GM18861 (cell line): ENCODE data around the gene SERTAD3.
"Not testable (repeated sequence)": the region's sequence is repeated elsewhere in the genome, so short reads cannot be mapped to it uniquely, and the experiment has no call there.

Experiments used
- ATAC-seq: cut with Tn5 transposase; IDR thresholded peaks from one replicate; pipeline ENCODE4 v1.9.1; 2021; ENCODE audit not compliant: unreplicated experiment

SERTAD3 gene

DNA sequence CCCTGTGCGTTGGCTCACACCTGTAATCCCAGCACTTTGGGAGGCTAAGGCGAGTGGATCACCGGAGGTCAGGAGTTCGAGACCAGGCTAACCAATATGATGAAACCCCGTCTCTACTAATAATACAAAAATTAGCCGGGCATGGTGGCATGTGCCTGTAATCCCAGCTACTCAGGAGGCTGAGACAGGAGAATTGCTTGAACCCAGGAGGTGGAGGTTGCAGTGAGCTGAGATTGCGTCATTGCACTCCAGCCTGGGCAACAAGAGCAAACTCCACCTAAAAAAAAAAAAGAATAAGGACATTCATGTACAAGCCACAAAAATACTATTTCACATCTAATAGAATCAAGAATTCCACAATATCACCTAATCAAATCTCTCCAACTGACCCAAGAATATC is 15.9 kb downstream of the SERTAD3 start:
- ATAC-seq = not testable (repeated sequence)

DNA sequence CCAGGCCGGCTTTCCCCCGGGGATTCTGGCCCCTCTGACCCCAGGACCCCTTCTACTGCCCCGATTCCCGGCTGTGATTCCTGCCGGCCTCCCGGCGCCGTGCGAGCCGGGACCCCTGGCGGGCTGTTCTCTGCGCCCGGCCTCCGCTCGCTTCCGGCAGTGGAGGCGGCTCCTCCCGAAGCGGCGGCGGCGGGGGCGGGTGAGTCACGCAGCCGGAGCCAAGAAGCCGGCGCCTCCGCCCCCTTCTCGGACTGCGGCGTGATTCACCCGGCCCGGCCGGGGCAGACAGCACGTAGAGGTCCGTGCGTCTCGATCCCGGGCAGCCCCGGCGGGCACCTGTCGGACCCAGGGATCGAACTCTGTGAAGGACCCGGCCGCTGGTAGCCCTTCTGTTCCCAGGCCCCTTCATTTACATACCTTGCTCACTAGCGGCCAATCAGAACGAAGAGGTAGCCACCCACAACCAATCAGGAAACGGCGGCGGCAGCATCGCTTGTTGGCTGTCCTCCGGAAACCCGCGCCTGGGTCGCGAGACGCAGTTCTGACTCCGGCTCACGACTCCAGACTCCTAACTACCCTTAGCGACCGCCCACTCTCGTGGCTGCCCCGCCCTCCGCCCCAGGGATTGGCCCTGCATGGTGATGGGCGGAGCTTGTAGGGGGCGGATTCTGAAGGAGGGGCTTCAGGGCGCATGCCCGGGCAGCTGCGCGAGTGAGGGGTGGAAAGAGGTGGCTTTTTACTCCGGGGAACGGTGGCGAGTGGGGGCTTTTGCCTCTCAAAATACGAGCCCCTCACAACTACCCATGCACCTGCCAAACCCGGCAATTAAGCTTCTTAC is 18.5 kb downstream of the SERTAD3 start, which contains the start of gene SERTAD1:
TSS of gene SERTAD1 (minus strand) at position 543 of the 838 bp plus-strand sequence. CDS start 2,446 bp downstream, outside the sequence.
- peak; percentile 64 for ATAC-seq

DNA sequence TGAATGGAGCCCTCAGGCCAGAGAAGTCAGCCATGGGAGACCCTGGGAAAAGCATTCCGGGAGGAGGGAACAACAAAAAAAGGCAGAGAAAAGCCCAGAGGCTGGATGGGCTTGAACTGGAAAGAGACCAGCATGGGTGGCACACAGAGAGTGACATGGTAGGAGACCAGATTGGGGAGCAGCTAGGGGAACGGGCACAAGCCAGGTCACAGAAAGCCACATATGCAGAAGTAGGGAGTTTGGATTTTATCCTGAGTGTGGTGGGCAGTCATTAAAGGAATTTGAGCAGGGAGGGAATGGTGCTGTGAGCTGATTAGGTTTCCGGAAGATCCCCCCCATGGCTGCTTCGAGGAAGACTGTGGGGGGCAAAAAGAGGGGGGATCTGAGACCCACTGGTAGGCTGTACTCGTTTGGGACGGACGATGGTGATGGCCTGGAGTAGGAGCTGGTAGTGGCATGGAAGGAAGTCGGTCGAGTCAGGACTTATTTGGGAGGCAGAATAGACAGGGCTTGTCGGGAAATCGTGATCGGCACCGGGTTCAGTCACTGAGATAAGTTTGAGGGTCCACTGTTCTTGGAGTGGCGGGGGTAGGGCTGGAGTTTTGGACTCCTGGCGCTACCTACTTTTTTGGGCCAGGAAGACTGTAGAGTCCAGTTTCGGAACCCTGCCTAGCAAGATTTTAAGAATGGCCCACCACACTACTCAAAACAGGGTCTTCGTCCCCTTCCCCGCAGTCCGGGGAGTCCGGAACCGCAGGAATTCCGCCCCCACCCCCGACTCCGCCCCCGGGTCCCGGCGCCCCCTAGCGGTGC is 19.3 kb downstream of the SERTAD3 start:
- ATAC-seq = no peak

DNA sequence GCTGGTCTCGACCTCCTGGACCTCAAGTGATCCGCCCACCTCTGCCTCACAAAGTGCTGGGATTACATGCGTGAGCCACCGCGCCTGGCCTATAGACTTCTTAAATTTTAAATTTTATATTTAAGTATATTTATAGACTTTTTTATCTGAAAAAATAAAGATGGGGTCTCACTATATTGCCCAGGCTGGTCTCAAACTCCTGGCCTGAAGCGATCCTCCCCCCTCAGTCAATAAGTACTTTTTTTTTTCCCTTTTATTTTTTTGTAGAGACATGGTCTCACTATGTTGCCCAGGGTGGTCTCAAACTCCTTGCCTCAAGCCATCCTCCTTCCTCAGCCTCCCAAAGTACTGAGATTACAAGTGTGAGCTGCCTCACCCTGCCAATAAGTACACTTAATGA is 20.2 kb downstream of the SERTAD3 start:
- ATAC-seq = no peak

DNA sequence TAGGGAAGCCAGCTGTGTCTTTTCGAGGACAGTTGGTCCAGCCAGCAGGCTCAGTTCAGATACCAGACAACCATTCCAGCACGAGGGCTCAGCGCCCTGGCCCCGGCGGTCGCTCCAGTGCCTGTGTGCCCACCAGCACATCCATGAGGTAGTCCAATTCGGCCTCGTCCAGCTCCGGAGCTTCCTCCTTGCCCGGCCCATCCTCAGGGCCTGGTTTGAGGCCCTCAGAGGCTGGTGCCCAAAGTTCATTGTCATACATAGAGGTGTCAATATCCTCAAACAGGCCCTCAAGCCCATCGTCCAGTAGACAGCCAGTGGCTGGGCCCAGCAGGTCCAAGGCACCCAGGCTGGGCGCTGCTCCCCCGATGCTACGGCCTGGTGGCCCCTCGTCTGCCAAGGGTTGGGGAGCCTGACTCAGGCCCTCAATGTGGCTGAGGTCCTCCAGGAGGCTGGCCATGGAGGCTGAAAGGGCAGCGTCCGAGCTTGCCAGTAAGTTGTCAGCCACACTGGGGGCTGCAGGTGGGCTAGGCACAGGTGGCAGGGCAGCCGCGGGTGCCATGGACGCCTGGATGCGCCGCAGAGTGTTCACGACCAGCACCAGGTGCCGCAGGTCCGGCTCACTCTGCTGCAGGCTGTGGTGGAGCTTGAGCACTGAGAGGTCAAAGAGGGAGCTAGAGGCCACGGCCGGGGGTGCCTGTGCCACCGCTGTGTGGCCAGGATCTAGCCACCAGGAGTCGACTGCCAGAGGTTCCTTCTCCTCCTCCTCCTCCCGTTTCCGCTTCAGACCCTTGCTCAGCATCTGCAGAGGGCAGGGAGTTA is 21.2 kb downstream of the SERTAD3 start:
- no peak for ATAC-seq

DNA sequence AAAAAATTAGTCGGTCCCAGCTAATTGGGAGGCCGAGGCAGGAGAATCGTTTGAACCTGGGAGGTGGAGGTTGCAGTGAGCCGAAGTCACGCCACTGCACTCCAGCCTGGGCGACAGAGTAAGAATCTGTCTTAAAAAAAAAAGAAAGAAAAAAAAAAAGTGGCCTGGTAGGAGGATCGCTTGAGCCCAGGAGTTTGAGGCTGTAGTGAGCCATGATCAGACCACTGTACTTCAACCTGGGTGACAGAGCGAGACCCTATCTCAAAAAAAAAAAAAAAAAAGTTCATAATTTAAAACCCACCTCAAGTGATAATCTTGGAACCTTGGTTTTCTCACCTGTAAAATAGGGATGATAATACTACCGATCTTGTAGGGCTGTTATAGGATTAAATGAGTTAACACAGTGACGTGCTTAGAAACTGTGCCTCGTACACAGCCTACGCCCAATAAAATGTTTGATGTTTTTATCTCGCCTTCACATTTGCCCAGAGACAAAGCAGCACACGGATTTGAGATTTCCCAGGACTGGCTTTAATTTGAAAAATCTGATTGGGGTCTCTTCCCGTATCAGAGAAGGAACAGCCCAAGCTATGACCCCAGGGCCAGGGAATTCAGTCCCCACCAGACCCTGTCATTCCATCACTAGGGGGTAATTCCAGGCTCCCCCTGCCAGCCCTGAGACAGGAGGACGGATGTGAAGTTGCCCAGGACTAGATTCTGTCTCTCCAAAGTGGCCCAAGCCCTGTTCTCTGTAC is 22.0 kb downstream of the SERTAD3 start:
- no peak for ATAC-seq

DNA sequence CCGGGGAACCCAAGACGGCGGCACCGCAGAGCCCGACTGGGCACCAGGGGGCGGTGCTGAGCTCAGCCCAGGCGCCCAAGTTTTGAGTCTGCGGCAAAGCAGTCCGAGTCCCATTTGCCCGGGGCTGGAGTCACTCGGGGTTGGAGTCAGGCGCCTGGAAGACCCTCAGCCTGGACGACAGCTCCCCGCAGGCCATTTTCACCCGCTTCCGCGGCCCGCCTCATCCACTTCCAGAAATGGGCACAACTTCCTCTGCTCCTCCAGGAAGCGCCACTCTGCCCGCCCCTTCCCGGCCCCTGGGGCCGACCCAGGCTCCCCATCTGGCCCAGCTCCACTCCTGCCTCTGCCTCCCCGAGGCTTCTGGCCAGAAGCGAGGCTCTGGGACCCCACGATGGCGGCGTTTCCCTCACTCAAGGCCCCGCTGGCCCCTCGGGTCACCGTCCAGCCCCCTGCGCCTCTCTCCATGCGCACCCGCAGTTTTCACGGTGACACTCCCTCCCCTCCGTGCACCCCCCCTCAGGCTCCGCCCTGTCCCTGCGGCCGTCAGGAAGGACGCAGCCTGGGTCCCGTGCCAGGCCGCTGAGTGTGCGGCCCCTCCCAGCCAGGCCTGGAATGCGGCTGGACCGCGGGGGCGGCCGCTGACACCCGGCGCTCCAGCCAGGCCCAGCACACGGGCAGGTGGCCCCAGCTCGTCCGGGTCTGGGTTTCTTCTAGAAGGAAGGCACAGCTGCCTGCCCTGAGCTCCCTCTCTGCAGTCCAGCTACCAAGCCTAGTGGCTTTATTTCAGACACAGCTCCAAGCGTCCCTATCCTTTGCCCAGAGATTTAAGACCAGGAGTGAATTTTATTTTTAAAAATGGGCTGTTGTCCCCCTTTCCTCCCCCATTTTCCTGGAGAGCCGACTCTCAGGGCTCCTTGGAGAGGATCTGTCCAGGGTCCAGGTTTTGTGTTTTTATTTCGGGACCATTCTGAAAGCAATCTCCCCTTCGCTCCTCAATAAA is 23.1 kb downstream of the SERTAD3 start:
- ATAC-seq = no peak

DNA sequence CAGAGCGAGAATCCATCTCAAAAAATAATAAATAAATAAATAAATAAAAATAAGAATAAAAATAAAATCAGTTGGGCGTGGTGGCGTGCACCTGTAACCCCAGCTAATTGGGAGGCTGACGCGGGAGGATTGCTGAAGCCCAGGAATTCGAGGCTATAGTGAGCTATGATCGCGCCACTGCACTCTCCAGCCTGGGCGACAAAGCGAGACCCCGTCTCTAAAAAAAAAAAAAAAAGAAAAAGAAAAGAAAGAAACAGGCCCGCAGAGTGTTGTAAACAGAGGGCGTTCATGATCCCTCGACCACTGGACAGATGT is 23.7 kb downstream of the SERTAD3 start:
- no peak for ATAC-seq

DNA sequence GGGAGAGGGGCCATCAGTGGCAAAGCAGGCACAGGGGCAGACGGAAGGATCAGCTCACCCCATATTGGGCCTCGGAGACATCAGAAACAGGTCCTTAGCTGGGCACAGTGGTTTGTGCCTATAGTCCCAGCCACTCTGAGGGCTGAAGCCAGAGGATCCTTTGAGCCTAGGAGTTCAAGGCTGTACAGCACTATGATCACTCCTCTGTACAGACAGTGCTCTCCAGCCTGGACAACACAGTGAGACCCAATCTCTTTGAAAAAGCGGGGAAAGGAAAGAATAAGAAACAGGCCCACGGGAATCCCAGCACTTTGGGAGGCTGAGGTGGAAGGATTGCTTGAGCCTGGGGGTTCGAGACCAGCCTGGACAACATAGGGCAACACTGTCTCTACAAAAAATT is 24.4 kb downstream of the SERTAD3 start:
- ATAC-seq = no peak

DNA sequence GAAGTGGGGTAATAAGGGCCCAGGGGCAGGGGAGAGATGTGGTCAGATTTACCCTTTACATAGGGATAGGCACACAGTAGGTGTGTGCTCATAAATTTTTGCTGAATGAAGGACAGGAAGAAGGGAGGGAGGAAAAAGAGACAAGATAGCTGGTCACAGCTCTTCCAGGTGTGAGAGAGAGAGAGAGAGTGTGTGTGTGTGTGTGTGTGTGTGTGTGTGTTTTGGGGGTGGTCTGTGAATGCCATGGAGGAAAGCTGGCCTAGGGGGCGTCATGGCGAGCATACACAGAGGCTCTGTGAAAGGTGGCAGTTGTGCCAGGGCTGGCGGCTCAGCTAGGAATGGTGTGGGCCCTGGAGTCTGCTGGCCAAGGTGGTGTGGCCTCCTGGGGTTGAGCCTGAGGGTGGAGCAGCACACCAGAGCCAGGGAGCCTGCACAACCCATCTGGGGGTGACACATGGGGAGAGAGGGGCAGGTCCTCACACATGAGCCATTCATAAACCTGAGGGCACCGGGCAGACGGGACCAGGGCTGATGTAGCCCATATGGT is 25.0 kb downstream of the SERTAD3 start:
- ATAC-seq = no peak

DNA sequence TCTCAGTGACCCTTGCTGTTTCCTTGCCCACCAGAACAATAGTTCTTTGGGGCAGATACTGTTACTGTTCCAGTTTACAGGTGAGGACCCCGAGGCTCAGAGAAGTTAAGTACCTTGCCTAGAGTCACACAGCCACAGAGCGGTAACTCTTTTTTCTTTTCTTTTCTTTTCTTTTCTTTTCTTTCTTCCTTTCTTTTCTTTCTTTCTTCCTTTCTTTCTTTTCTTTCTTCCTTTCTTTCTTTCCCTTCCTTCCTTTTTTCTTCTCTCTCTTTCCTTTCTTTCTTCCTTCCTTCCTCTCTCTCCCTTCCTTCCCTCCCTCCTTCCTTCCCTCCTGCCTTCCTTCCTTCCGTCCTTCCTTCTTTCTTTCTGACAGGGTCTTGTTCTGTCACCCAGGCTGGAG is 26.1 kb downstream of the SERTAD3 start:
- no peak for ATAC-seq

DNA sequence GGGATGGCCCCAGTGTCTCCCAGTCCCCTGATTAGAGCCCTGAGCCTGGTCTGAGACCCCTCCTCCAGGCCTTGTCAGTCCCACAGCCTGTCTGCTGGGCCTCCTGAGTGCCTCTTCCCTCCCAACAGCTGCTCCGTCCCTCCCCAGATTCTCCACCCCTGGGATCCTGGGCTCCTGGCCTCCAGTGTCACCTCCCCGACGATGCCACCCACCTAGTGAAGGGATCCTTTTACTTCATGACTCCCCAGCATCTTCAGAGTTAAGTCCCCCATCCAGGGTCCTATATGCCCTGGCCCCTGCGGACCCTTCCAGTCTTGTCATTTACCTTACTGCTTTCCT is 26.5 kb downstream of the SERTAD3 start:
- ATAC-seq = no peak

DNA sequence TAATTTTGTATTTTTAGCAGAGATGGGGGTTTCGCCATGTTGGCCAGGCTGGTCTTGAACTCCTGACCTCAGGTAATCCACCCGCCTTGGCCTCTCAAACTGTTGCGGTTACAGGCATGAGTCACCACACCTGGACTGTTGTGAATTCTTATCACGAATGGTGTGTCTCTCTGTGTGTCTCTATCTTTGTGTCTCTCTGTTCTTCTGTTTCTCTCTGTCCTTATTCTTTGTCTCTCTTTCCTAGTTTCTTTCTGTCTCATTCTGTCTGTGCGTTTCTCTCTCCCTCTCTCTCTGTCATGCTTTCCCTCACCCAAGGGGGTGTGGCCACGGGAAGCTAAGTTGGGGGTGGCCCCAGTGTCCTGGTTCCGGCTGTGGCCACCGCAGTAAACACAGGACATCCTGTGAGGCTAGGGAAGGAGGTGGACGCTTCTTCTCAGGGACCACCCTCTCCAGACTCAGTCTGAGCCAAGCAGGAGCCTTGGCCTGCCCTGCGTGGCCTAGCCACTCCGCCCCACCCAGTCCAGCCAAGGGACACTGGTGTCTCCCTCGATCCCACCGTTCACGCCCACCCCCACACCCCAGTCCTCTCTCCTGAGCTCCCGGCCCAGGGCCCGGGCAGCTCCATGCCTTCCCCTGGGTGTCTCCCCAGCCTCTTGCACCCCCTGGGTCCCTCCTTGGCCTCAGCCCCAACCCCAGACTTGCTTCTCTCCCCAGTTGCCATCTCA is 27.1 kb downstream of the SERTAD3 start:
- ATAC-seq = no peak

DNA sequence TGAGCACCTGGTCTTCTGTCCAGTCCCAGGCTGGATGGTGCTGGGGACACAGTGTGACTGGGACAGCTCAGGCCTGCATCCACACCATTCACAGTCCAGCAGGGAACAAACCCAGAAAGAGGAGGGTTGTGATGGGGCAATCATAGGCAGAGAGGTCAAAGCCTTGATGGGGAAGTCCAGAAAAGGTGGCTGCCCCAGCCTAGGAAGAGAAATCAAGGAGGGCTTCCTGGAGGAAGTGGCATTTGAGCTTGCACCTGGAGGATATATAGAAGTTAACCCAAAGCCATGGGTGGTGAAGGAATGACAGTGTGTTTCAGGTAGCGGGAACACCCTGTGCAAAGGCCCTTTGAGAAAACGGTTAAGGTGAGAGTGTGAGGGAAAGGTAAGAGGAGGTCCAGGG is 28.4 kb downstream of the SERTAD3 start:
- ATAC-seq = no peak

DNA sequence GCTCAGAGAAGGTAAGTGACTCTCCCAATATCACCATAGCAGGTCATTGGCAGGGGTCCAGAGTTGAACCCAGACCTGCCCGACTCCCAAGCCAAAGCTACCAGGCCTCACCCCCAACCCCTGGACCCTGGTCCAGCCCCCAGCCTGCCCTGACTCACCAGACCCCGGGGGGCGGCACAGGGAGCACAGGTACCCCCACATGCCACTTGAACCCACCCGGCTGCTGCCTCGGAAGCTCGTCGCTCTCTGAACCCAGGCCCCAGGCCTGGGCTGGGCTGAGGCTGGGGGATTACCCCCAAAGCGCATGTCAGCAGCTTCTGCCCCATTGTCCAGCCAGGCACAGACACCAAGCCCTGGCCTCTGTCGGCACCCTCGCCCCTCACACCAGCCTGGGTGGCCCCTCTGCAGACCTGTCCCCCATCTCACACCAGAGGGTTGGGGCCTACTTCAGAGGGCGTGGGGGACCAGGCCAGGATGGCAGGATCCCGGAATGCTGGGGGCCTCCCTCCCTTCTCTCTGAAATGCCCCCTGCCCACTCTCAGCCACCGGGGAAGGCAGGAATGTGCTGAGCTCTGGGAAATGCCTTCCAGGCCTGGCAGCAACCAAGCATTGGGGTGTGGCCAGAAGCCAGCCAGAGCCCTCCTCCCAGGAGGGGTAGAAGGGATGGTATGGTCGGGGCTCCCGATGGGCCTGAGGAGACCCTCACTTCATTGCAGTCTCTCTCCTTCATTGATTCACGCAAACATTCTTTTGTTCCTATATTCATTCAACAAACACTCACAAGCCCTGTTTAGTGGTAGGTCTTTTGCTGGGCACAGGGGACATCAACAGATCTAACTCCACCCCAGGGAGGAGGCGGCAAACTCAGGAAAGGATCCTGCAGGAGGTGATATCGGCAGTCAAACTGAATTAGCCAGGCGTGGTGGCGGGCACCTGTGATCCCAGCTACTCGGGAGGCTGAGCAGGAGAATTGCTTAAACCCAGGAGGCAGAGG is 29.3 kb downstream of the SERTAD3 start:
- no peak for ATAC-seq

DNA sequence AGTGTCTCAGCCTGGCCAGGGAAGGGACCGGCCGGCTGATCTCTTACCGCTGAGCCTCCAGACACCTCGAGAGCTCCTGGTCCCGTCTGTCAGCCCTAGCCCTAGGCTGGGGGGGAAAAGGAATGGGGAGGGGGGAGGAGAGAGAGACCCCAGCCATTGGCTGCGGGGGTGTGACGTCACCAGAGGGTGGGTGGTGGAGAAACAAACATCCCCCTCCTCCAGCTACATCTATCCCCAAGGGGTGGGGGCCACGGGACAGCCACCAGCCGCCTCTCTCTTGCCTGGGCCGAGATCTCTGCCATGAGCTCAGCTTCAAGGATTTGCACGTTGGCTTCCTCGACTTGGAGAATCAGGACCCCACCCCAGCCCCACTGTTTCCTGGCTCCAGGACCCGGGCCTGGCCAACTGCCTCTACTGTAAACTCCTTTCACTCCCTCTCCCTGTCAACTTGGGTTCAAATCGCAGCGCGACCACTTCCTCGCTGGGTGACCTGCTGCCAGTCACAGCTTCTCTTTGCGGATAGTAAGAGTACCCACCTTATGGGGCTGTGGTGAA is 30.8 kb downstream of the SERTAD3 start, which contains the start of gene PRX:
TSS of gene PRX (minus strand) at position 88 of the 555 bp plus-strand sequence. CDS start 5,446 bp downstream, outside the sequence.
- ATAC-seq = no peak

DNA sequence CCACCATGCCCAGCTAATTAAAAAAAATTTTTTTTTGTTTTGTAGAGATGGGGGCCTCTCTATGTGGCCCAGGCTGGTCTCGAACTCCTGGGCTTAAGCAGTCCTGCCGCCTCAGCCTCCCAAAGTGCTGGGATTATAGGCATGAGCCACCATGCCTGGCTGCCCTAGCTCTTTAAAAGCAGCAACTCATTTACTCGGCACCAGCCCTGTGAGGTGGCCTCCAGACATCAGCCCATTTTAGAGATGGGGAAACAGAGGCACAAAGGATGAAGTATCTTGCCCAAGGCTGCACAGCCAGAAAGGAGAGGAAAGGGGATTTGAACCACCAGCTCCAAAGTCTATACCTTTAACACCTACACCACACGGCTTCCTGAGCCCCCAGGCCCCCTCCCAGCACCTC is 31.3 kb downstream of the SERTAD3 start:
- ATAC-seq = no peak
